ENCODE measurements around the gene PPP1R9A. TPM values are rescaled to one million over a fixed set of nuclear protein-coding genes. Genes with fewer than 3 reads are reported as not detected.

Gene PPP1R9A
- total RNA-seq, 4 donors from 2014 or later = 8.2 to 18.1 (median 10.0) TPM

DNA sequence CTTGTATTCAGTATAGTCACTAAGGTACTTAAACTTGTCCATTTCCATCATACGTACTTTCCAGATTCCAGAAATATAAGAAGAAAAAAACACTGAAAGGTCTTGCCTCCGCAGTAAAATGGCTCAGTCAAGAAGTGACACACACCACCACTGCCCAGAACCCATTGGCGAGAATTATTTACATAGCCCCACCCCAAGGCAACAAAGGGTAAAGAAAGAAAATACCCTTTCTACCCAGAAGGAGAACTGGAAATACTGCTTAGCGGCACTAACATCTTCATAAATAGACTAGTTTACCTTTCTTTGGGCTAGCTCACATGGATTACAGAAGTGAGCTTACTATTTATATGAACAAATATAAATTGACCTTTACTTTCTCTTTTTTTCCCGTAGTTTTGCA, 194.0 kb downstream of the PPP1R9A start:
- TF ChIP-seq CTCF (IDR thresholded peaks at IDR 0.05; ENCODE audit: low read depth) = no peak

DNA sequence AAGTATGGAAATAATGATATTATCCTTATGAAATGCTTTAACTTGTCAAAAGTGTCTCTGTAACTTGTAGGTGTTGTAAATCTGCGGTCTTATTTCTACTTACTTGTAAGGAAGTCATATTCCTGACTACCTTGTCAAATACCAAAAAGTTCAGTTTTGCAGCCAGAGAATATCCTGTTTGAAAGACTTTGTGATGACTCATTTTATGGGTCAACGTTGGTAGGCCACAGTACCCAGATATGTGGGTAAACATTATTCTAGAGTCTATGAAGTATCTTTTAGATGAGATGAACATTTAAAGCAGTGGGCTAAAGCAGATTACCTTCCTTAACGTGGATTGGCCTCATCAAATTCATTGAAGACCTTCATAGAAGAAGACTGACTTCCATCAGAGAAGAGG, 195.3 kb downstream of the PPP1R9A start:
- TF ChIP-seq CTCF (IDR thresholded peaks at IDR 0.05; ENCODE audit: low read depth) = no peak

DNA sequence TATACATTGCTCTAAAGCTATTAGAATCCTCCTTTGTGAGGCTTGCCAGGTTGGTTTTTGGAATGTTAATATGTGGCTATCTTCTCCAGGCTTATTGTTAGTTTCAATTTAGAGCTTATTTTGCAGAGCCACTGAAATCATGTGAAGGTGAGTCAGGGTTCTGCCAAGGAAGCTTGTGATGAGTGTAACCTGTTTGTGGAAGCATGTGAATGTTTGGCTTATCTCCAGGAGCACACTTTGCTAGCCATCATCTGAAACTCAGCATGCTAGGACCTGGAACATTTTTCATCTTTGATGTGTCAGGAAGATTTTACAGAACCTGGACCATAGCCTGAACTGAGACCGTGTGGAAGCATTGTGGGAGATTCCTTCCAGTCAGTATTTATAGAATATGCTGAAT, 197.3 kb downstream of the PPP1R9A start:
- no peak for TF ChIP-seq CTCF (IDR thresholded peaks at IDR 0.05; ENCODE audit: low read depth)

- TF ChIP-seq CTCF (IDR thresholded peaks at IDR 0.05; ENCODE audit: low read depth) = no peak
Measured at GRCh38 chr7:95105627-95106026, 198.2 kb downstream of the PPP1R9A start.

DNA sequence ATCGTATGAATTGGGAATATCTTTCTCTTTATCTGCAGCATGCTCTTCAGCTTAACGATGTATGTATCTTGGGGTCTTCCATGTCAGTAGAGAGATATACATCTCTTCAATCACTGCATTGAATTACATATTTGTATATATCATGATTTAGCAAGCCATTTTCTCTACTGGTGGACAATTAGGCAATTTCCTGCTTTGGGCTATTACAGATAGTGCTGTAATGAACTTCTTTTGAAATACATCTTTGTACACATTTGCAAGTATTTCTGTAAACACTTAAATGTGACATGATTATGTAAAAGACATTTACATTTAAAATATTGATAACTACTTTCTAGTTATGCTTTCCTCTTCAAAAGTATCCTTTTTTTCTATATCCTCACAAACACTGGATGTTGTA, 199.0 kb downstream of the PPP1R9A start:
- TF ChIP-seq CTCF (IDR thresholded peaks at IDR 0.05; ENCODE audit: low read depth) = no peak

DNA sequence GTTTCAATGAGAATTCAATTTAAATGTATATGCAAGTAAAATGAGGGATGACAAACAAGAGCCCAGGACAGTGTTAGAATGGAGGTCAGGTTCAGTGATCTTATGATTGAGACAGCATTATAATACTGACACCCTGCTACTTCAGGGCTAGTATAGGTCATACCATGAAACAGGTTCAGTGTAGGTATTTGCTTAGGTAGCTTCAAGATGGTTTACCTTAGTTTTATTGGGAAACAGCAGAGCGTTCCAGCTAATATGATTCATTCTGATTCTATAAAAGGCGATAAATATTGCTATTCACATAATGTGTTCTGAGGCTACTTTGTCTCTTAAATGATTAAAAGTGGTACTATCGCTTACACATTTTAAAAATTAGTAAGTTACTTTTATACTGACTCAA, 203.3 kb downstream of the PPP1R9A start:
- no peak for TF ChIP-seq CTCF (IDR thresholded peaks at IDR 0.05; ENCODE audit: low read depth)

DNA sequence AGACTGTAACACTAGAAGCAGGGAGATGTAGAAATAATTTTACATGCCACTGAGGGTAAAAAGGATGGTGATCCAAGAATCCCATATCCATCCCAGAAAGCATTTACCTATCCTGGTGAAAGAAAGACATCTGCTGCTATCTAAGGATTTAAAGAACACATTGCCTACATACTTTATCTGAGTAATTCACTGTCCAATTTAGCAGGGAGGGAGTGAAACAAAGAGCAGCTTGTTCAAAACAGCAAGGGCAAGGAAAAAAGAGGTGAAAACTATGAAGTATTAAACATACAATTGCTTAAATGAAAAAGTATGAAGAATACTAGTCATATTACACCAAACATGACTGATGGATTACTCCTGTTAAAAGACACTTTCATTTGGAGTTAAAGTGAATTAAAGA, 206.2 kb downstream of the PPP1R9A start:
- no peak for TF ChIP-seq CTCF (IDR thresholded peaks at IDR 0.05; ENCODE audit: low read depth)
